ENCODE measurements around the gene BST2. TPM values are rescaled to one million over a fixed set of nuclear protein-coding genes. Genes with fewer than 3 reads are reported as not detected.
A peak's percentile ranks its signal among the peaks of the same experiment; 100 is the strongest.

Gene BST2
- total and polyA plus RNA-seq, 9 of the 15 experiments (the other 6 are each of a cell fraction or from before 2014, with no cell fraction given) = 11.2 to 232 (median 151) TPM

- TF ChIP-seq HOMEZ (CRISPR knock-in tag; IDR thresholded peaks at IDR 0.05) (no peak), SMC3 (conservative IDR thresholded peaks at IDR 0.05; ENCODE audit: insufficient read depth, low read depth, low read length) (peak; percentile 83), SPI1 (IDR thresholded peaks at IDR 0.05; ENCODE audit: borderline replicate concordance, low read depth, low read length) (peak; percentile 77; the same call in 1 of the 2 replicates), ETV5 (CRISPR knock-in tag; IDR thresholded peaks at IDR 0.05; ENCODE audit: low read depth) (no peak; the same call in 1 of the 2 replicates), NEUROD1 (IDR thresholded peaks at IDR 0.05; ENCODE audit: borderline replicate concordance, low read depth, low read length, partially characterized antibody) (no peak), YBX1 (IDR thresholded peaks at IDR 0.05) (no peak), ZNF395 (CRISPR knock-in tag; IDR thresholded peaks at IDR 0.05) (no peak), IFI16 (CRISPR knock-in tag; IDR thresholded peaks at IDR 0.05) (no peak), HCFC1 (IDR thresholded peaks at IDR 0.05; ENCODE audit: low read depth, low read length) (no peak), NCOA2 (IDR thresholded peaks at IDR 0.05; ENCODE audit: partially characterized antibody in 2 of 2) (no peak), SNIP1 (IDR thresholded peaks at IDR 0.05; ENCODE audit: low read depth) (0 out of 2 replicates have a peak, but pooled peaks have one; percentile 27), ZNF324 (CRISPR knock-in tag; IDR thresholded peaks at IDR 0.05) (no peak), POLR3G (IDR thresholded peaks at IDR 0.05; ENCODE audit: extremely low read depth, insufficient read length, insufficient replicate concordance) (no peak), ARID2 (IDR thresholded peaks at IDR 0.05) (peak; percentile 90), POLR2A (conservative IDR thresholded peaks at IDR 0.05) (peak; percentile 47; the same call in 1 of the 2 replicates), CTCFL (IDR thresholded peaks at IDR 0.05; ENCODE audit: borderline replicate concordance, insufficient read depth, low read depth, low read length, poor library complexity, severe bottlenecking) (peak; percentile 62), ZNF644 (tag; IDR thresholded peaks at IDR 0.05; ENCODE audit: low read depth) (no peak), MTA1 (IDR thresholded peaks at IDR 0.05; ENCODE audit: borderline replicate concordance) (peak; percentile 87), NUFIP1 (IDR thresholded peaks at IDR 0.05; ENCODE audit: partially characterized antibody) (peak; percentile 53), ZNF124 (CRISPR knock-in tag; IDR thresholded peaks at IDR 0.05) (no peak), GABPB1 (CRISPR knock-in tag; IDR thresholded peaks at IDR 0.05) (peak; percentile 79), PURB (CRISPR knock-in tag; IDR thresholded peaks at IDR 0.05; ENCODE audit: low read depth) (no peak), KAT7 (CRISPR knock-in tag; IDR thresholded peaks at IDR 0.05; ENCODE audit: borderline replicate concordance) (peak; percentile 62; the same call in 1 of the 2 replicates), ZSCAN29 (IDR thresholded peaks at IDR 0.05) (no peak), JUND (IDR thresholded peaks at IDR 0.05; ENCODE audit: borderline replicate concordance, low read depth, low read length) (peak; percentile 43; the same call in 1 of the 2 replicates), JUND (tag; IDR thresholded peaks at IDR 0.05; ENCODE audit: borderline replicate concordance, low read depth, low read length) (no peak; the same call in 2 of the 3 replicates), CBX5 (IDR thresholded peaks at IDR 0.05; ENCODE audit: borderline replicate concordance, low read depth) (no peak)
Observed at GRCh38 chr19:17394891-17395415, 10.5 kb downstream of the BST2 start (continued).
